GM19240 (cell line): ENCODE data around the gene P2RY4.
"Not testable (repeated sequence)": the region's sequence is repeated elsewhere in the genome, so short reads cannot be mapped to it uniquely, and the experiment has no call there.

Experiments used
- DNase-seq: peaks from one replicate; pipeline ENCODE4 v3.0.0; 2011; ENCODE audit warnings: low spot score; ENCODE audit not compliant: insufficient read length

P2RY4 gene

GRCh38 chrX:70244881-70245280 is 15.1 kb downstream of the P2RY4 start:
- DNase-seq = no peak

- DNase-seq = not testable (repeated sequence)
Observed at GRCh38 chrX:70243601-70244000, 16.4 kb downstream of the P2RY4 start.

- no peak for DNase-seq
Observed at GRCh38 chrX:70241501-70241900, 18.5 kb downstream of the P2RY4 start.

GRCh38 chrX:70240751-70241150 is 19.3 kb downstream of the P2RY4 start:
- no peak for DNase-seq

- DNase-seq = no peak
Observed at GRCh38 chrX:70234355-70234754, 25.6 kb downstream of the P2RY4 start, which contains the start of gene AWAT1. Gene AWAT1, plus strand, starts transcription at chrX:70234655. Its CDS starts 41 bp downstream, at chrX:70234696.

- no peak for DNase-seq
Observed at GRCh38 chrX:70231666-70232065, 28.3 kb downstream of the P2RY4 start.

- no peak for DNase-seq
Observed at GRCh38 chrX:70226687-70227086, 33.3 kb downstream of the P2RY4 start.

GRCh38 chrX:70226048-70226447 is 34.0 kb downstream of the P2RY4 start:
- no peak for DNase-seq

GRCh38 chrX:70219938-70220764 is 39.9 kb downstream of the P2RY4 start:
- no peak for DNase-seq

DNA sequence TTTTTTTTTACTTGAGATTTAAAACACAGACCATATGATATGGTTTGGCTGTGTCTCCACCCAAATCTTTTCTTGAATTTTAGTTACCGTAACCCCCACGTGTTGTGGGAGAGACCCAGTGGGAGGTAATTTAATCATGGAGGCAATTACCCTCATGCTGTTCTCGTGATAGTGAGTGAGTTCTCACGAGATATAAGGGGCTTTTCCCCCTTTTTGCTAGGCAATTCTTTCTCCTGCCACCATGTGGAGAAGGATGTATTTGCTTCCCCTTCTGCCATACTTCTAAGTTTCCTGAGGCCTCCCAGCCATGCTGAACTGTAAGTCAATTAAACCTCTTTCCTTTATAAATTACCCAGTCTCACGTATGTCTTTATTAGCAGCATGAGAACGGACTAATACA is 50.4 kb downstream of the P2RY4 start:
- DNase-seq = not testable (repeated sequence)

GRCh38 chrX:70208479-70208878 is 51.5 kb downstream of the P2RY4 start:
- no peak for DNase-seq
